D721Med (cell line): ENCODE data around the gene ZNF888.

Experiments used
- DNase-seq: peaks from one replicate; pipeline ENCODE4 v3.0.0; 2011; ENCODE audit warnings: low spot score; ENCODE audit not compliant: insufficient read length
- FAIRE-seq: peaks from 2 replicates; lab custom pipeline; 2011; peaks lifted over from hg19 to GRCh38; lab: Jason Lieb, UNC
- TF ChIP-seq, protein P1 (sequence below): IDR thresholded peaks from 2 replicates; pipeline ENCODE4 v1.5.1; 2012; ENCODE audit warnings: mild to moderate bottlenecking, control low read depth; ENCODE audit not compliant: insufficient read depth; ENCODE audit errors: missing control alignments

The ZNF888 gene

DNA sequence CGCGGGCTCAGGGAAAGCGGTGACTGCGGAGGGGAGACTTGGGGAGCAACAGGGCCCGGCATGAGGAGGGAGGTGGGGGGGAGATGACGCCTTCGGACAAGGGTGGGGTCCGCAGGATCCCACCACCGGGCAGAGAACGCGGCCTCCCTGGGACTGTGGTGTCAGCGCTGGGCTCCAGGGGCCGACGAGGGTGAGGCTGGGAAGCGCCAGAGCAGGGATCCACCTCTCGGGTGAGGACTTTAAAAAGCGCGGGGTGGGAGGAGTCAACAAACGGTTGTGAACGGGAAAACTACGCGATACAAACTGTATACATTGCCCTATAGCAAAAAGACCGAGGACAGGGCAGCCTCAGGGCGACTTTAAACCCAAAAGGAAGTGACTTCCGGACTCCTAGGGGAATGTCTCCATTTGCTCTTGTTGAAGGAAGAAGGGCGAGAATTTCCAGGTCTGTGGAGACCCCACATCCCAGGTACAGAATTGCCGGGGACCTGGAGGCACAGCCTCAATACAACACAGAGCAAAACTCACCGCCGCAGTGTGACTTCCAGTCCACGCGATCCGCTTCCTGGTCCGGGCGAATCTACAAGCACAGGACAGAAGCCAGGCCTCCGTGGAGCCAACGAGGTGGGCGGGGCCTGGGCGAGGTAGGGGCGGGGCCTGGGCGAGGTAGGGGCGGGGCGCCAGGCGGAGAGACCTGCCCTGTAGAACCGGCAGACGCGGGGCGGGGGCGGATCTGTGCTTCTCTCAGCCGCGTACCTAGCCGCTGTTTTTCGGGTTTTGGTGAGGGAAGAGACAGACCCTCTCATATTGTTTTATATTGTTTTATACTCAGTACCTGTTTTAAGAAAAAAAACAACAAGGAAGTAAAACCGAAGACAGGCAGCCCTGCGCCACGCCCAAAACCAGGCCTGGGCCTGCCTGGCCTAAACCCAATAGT is at the start of gene ZNF888:
Gene ZNF888, minus strand, starts transcription at position 588 of the 937 bp plus-strand sequence. CDS start 5,555 bp downstream, outside the sequence.
- TF ChIP-seq, protein P1, sequence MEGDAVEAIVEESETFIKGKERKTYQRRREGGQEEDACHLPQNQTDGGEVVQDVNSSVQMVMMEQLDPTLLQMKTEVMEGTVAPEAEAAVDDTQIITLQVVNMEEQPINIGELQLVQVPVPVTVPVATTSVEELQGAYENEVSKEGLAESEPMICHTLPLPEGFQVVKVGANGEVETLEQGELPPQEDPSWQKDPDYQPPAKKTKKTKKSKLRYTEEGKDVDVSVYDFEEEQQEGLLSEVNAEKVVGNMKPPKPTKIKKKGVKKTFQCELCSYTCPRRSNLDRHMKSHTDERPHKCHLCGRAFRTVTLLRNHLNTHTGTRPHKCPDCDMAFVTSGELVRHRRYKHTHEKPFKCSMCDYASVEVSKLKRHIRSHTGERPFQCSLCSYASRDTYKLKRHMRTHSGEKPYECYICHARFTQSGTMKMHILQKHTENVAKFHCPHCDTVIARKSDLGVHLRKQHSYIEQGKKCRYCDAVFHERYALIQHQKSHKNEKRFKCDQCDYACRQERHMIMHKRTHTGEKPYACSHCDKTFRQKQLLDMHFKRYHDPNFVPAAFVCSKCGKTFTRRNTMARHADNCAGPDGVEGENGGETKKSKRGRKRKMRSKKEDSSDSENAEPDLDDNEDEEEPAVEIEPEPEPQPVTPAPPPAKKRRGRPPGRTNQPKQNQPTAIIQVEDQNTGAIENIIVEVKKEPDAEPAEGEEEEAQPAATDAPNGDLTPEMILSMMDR: no peak
- FAIRE-seq: no peak
- peak; percentile 69 for DNase-seq

DNA sequence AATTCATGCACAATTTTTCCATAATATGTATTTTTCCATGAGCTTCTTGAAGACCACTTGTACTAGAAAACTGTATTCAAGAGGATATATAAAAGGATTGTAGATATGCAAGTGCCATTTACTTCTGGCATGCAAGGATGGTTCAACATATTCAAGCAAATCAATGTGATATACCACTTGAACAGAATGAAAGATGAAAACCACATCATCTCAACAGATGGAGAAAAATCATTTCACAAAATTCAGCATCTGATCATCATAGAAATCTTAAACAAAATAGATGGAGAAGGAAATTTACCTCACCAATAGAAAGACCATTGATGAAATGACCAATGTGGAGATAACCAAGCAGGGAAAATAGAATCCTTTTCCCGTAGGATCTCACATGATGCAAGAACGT is 44.5 kb upstream of the ZNF888 start:
- no peak for FAIRE-seq
- no peak for DNase-seq

DNA sequence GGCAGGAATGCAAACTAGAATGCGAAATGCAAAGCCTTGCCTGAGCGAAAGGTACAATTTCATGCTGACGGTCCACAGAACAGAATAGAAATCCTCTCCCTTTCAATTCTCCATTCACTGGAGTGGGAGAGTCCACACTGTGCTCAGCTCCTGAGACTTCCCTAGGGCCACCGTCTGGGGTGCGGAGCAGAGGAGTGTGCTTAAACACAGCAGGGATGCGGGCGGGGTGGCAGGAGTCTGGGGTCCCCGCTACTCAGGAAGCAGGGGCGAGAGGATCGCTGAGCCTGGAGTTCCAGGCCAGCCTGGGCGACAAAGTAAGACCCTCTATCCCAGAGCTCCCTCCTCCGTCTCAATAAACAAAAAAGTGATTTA is 40.0 kb upstream of the ZNF888 start:
- FAIRE-seq (no peak), DNase-seq (no peak)
- TF ChIP-seq, protein P1: no peak

More for the DNA sequence above, 44.5 kb upstream of the ZNF888 start:
- TF ChIP-seq, protein P1: no peak

DNA sequence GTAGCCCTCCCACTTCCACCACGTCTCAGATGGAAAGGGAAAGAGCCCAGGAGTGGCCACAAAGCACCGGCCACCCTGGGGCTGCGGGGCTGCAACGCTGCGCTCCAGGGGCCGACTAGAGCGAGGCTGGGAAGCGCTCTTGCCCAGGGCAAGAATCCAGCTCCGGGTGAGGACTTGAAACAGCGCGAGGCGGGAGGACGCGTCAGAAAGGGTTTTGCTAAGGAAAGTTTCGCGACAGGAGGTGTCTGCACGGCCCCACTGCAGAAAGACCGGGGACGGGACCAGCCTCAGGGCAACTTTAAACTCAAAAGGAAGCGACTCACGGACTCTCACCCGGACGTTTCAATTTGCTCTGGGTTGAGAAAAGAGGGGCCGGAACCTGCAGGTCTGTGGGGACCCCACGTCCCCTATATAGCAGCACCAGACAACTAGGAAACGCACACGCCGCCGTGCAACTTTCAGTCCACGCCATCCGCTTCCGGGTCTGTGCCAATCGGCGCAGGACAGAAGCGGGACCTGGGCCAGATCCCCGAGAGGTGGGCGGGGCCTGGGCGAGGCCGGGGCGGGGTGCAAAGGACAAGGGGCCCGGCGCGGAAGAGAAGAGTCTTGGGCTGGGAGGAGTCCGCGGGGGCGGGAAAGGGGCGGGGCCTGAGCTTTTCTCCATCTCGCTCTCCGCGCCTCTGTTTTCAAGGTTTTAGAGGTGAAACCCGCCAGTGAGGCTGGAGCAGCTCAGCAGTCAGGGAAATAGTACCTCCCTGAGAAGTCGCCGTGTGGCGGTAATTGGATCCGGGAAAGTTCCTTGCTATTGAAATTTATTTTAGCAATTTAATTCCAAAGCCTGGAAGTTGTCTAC is 39.4 kb upstream of the ZNF888 start, which contains the start of gene ZNF816:
Gene ZNF816, minus strand, starts transcription at position 488 of the 853 bp plus-strand sequence. CDS start 6,792 bp downstream, outside the sequence.
- FAIRE-seq (no peak), DNase-seq (peak; percentile 96)
- TF ChIP-seq, protein P1: no peak

DNA sequence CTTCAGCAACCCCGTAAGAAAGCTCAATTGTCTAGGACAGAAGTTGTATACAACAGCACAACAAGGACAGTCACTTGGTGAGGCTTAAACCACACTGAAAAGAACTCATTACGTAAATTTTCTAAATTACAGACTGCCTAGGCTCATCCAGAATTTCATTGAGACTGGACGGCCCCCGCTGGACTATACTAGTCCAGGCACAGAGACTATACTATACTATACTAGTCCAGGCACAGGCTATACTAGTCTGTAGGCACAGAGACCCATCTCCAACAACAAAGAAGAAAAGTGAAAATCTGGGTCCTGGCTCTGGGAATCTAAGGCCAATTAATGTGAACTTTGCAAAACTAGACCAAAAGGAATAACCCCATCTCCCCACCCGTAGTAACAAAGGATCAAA is 38.8 kb upstream of the ZNF888 start:
- TF ChIP-seq, protein P1: no peak
- DNase-seq: no peak
- FAIRE-seq: no peak

DNA sequence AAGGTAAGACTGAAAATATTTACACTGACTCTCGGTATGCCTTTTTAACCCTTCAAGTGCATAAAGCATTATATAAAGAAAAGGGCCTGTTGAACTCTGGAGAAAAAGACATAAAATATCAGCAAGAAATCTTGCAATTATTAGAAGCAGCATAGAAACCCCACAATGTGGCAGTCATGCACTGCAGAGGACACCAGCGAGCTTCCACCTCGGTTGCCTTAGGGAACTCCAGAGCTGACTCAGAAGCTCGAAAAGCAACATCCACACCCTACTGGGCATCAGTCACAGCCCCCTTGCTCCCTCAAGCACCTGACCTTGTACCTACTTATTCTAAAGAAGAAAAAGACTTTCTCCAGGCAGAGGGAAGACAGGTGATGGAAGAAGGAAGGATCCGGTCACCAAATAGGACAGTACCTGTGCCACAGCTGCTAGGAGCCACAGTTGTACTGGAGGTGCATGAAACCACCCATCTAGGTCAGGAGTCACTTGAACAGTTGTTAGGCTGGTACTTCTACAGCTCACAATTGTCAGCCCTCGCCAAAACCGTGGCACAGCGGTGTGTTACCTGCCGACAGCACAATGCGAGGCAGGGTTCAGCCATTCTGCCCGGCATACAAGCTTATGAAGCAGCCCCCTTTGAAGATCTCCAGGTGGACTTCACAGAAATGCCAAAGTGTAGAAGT is 36.5 kb upstream of the ZNF888 start:
- FAIRE-seq (no peak), DNase-seq (no peak)
- TF ChIP-seq, protein P1: no peak
